Mesenteric fat pad (tissue), 1 donor: Measurements from ENCODE around the gene TADA3. TPM values are rescaled to one million over a fixed set of nuclear protein-coding genes. Genes with fewer than 3 reads are reported as not detected.
"Not testable (repeated sequence)": the region's sequence is repeated elsewhere in the genome, so short reads cannot be mapped to it uniquely, and the experiment has no call there.

Experiments used
- DNase-seq: peaks from one replicate; pipeline ENCODE4 v3.0.0-alpha.2; 2020; ENCODE audit warnings: low spot score
- total RNA-seq: library from RNA; stranded (reverse); fragmentation: NEBNext Ultra II Directional; extraction: Animal tissue kit (Norgen Biotek cat#: 25700); gene quantifications from one replicate; pipeline ENCODE4 v1.2.1, GENCODE V29; 2021
- donor health status: DM: yes; HTN: yes; CAD: no.

TADA3 gene
- total RNA-seq, 1 donor from 2014 or later = 40.4 TPM

DNA sequence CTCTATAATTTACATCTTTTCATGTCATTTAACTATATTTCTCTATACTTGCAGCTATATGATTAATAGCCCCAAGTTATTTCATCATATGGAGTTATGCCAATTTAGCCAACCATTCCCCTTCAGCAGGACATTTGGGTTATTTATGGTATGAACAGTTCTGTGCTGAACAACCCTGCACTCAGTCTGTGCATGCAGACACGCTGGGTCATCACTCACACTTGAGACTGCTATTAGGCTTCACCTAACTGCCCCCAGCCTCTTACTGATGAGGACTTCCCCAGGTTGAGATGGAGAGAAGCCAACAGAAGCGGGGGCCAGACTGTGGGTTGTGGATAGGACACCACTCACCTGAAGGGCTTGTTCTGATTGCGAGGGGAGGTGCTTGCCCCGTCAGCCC, 7.3 kb downstream of the TADA3 start:
- no peak for DNase-seq

GRCh38 chr3:9783954-9784353, 8.3 kb downstream of the TADA3 start:
- DNase-seq = no peak

- DNase-seq = no peak
Observed at GRCh38 chr3:9782770-9783169, 9.5 kb downstream of the TADA3 start.

GRCh38 chr3:9781978-9782603, 10.2 kb downstream of the TADA3 start:
- DNase-seq = no peak

DNA sequence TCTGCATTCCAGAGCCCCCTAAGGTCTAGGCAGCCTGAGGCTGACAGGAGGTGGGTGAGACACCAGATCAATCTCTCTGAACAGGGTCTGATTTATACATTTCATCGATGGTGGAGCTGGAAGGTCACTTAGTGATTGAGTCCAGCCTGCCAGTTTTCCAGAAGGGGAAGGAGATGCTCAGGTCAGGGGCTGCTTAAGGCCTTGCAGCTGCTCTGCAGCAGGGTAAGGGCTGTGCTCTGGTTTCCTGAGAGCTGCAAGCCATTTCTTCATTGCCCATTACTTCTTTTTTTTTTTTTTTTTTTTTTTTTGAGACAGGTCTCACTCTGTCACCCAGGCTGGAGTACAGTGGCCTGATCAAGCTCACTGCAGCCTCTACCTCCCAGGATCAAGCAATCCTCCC, 10.7 kb downstream of the TADA3 start:
- no peak for DNase-seq

- no peak for DNase-seq
Observed at GRCh38 chr3:9780910-9781309, 11.4 kb downstream of the TADA3 start.

DNA sequence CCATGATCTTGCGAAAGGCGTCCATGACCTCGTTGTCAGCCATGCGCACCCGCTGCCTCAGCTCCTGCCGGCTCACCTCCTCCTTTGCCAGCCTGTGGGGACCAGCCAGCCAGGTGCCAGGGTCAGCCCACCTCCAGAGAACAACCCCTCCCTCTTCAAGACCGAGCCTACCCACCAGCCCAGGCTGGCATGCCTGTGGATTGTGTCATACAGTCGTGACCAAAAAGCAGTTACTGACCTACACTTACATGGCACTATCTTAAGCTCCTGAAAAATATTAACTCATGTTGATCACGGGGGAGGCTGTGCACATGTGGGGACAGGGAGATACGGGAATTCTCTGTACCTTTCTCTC, 11.8 kb downstream of the TADA3 start:
- DNase-seq = no peak

GRCh38 chr3:9779721-9780457, 12.4 kb downstream of the TADA3 start:
- no peak for DNase-seq

DNA sequence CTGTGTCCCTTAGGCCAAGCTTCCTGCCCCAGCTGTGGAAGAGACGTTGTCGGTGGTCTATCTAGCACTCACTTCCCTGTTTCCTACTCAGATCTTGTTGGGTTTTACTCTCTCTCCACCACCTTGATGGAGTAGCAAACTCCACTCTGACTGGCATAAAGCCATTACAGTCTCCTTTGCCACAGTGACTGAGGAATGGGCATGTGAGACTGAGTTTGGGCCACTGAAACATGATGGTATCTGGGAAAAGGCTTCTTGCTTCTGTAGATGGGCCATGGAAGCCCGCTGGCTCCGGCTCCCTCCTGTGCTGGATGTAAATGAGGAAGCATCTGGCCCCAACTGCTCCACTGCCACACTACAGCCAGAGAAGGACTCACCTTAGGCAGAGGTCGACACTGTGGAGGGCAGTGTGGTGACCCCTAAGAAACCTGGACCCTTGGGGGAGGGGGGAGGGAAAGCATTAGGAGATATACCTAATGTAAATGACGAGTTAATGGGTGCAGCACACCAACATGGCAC, 13.1 kb downstream of the TADA3 start:
- no peak for DNase-seq

DNA sequence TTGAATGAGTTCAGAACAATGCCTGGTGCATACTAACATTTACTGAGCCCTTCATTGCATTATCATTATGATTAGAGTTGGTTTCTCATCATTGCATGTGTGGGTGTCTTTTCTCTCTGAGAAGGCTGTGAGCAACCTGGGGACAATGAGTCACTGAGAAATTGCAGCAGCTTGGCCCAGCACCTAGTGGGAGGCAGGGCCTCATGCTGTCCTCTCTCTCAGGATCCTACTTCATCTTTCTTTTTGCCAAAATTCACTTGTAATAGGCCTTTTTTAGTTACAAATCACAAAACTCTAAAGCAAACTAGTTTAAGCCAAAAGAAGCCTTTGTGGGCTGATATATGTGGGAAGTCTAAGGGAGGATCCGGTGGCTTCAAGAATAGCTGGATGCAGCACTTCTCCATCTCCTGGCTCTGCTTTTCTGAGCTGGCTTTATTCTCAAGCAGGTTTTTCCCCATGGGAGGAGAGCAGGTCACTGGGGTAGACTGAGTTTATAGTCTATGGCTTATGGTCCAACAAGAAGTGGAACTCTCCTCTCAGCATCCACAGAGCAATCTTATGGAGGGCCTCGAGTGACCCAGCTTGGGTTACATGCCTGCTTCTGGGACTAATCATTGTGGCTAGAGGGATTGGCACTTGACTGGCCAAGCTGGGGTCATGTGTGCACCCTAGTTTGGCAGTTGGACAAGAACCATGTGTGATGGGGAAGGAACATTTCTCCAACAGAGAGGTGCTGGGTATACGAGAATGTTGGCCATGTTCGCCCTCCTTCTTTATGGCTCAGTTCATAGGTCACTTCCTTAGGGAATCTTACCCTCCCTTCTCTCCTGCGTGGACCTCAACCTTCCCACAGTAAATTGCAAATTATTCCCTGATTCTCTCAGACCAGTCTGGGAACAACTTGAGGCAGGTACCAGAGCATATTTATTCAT, 13.9 kb downstream of the TADA3 start:
- no peak for DNase-seq

- no peak for DNase-seq
Observed at GRCh38 chr3:9777694-9778021, 14.6 kb downstream of the TADA3 start.

DNA sequence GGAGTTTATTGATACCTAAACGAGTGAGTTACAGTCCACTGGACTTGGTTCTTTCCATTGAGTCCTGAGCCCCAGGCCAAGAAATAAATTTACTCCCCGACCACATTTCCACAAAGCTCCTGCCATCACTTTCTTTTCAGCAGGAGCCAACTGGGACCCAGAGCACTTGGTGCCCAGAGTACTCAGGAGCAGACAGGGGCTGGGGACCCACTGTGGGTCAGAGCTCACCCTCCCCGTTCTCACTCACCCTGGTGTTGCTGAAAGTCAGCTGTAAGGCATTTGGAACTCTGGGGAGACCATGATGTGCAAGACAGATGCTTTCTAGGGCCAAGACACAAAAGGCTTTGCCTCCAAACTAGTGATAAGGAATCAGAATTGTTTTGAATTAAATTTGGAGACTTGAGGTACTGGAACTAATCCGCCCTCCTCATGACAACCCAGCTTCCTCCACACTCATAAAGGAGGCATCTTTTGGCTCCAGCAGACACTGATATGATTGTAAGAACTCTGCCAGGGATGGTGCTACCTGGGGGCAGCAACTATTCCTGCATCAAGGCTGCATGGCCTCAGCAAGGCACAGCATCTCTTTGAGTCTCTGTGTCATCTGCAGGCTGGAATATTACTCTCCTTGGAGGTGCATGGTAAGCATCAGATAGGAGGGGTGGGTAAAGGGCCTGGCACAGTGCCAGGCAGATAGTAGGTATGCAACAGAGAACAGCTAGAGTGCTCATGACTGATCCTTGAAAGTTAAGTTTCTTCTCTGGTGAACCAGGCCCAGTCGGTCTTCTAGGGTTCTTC, 15.2 kb downstream of the TADA3 start:
- DNase-seq = no peak

GRCh38 chr3:9771007-9771406, 21.3 kb downstream of the TADA3 start:
- DNase-seq = not testable (repeated sequence)

- peak; percentile 95 for DNase-seq
Observed at GRCh38 chr3:9770276-9770812, 21.9 kb downstream of the TADA3 start.

- DNase-seq = peak; percentile 93
Observed at GRCh38 chr3:9769426-9770275, 22.6 kb downstream of the TADA3 start, which contains the start of gene CAMK1. Gene CAMK1, minus strand, starts transcription at chr3:9769947. Its CDS starts 2,198 bp downstream, at chr3:9767749.

GRCh38 chr3:9769012-9769411, 23.3 kb downstream of the TADA3 start:
- DNase-seq = no peak

DNA sequence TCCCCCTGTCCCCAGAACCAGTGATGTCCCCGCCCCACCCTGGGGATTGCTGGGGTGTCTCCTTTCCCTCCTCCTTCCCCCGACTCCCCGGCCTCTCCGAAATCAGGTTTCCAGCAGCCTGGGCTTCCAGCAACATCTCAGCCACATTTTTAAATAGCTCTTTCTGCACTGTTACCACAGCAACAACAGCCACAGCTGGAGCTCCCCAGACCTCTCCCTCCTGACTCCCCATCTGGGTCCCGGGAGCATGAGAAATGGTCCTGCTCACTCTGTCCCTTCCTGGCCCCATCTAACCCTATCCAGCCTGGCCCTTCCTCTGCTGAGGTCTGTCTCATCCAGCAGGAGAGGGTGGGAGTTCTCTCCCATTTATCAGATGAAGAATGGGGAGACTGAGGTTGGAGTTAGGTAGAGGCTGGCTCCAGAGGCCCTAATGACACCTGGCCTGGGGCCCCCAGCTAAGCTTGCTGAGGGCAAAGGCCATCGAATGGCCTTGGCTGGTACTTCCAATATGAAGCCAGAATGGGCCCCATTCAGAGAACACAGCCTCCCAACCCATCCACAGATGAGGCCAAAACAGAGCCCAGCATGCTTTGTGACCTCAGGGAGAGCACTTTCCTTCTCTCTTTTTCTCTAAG, 24.0 kb downstream of the TADA3 start:
- no peak for DNase-seq

DNA sequence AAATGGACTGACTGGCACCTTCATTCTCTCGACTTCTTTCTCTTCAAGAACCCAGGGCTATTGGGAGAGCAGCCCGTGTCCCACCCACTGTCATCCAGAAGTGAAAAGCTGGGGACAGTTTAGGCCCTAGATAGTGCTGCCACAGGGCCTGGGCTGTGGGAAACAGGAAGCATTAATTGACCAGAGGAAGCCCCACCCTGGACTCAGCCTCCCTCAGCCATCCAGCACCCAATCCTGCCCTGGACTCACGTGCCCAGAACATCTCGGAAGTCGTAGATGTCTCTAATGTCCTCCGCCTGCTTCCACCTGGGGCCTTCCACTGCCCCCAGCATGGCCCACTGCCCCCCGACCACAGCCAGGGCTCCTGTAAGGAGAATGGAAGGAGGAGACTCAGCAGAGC, 24.9 kb downstream of the TADA3 start:
- no peak for DNase-seq

DNA sequence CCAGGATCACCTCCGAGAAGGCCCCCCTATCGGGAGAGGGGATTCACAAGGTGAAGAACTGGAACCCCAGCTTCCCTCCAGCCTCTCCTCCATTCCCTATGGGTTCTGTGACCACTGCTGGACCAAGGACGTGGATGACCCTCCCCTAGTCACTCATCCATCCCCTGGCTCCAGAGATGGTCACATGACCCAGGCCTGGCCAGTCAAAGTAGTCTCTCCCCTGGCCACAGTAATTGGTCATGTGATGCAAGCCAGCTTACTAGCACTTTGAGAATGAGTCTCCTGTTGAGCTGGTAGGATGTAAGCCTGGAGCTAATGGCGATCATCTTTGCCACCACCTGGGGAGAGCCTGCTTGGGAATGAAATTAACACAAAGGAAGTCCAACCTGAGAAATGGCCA, 26.4 kb downstream of the TADA3 start:
- no peak for DNase-seq
